Fibroblast of gingiva (primary cell): Measurements from ENCODE around the gene CPTP.

Source experiments
- DNase-seq: peaks from one replicate; pipeline ENCODE4 v3.0.0-alpha.2; 2011; ENCODE audit warnings: low read depth

Gene CPTP

DNA sequence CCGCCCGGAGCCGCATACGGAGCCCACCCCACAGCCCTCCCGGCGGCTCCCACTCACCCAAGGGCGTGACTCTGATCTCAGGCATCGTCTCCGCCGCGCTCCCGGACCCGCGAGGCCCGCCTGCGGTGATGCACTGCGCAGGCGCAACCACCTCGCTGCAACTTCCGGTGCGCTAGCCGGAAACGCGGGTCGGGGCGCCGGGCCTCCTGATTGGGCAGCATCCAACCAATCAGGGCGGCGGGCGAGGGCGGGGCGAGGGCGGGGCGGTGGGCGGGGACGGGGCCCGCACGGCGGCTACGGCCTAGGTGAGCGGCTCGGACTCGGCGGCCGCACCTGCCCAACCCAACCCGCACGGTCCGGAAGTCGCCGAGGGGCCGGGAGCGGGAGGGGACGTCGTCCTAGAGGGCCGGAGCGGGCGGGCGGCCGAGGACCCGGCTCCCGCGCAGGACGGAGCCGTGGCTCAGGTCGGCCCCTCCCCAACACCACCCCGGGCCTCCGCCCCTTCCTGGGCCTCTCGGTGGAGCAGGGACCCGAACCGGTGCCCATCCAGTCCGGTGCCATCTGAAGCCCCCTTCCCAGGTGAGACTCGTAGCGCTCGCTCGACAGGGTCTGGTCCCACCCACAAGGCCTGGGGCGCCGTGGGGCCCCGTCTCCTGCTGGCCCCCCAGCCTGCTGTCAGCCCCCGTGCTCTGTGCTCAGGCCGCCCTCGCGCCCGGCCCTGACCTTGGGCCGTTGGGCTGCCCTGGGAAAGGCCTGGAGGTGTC is at the start of gene CPTP, which contains the start of gene INTS11:
TSS of gene CPTP (plus strand) at position 279 of the 764 bp plus-strand sequence. CDS start 2,109 bp downstream, outside the sequence.
TSS of gene INTS11 (minus strand) at position 137 of the 764 bp plus-strand sequence. CDS start at position 85, 52 bp downstream.
- DNase-seq, result peak; percentile 86

DNA sequence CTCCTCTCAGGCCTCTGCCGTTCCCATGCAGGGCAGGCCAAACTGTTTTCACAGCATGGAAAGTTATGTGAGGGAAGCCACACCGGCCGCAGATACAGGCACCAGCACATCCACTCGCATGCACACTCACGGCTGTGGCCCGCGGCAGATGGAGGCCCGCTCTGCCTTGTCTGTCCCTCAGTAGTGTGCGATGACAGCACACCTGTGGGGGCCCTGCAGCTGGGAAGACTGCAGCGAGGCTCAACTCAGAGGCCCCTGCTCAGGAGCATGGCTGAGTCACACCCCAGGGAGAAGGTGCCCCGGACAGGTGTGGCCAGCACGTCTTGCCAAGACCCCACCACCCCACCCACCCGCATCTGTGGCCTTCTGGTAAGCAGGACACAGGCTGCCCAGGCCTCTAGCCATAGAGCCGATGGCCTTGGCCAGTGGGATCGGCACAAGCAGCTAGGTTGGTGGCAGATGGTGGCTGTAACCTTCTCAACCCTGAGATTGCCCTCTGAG is 49.6 kb upstream of the CPTP start:
- DNase-seq, result no peak

DNA sequence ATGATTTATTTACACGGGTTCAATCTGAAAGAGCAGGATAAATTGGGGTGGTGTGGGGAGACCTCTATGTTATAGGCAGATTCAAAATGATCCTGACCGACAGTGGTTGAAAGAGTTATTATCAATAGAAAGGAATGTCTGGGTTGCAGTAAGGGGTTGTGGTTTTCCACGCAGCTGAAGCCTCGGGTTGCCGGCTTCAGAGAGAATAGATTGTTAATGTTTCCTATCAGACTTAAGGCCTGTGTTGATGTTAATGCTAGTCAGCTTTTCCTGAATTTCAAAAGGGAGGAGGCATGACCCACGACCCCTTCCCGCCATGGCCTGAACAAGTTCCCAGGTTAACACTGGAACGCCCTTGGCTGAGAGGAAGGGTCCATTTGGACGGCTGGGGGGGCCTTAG is 48.8 kb upstream of the CPTP start:
- DNase-seq, result no peak

DNA sequence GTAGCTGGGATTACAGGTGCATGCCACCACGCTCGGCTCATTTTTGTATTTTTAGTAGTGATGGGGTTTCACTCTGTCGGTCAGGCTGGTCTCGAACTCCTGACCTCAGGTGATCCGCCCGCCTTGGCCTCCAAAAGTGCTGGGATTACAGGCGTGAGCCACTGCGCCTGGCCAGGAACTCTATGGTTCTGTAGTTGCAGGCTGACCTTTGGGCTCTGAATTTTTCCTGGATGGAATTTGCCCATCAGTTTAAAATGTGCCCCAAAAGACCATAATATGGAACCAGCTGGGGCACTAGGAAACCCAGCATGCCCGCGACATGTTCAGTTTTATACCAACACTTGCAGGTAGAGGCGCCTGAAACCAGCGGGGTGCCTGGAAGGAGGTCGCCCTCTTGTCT is 46.0 kb upstream of the CPTP start:
- no peak for DNase-seq

DNA sequence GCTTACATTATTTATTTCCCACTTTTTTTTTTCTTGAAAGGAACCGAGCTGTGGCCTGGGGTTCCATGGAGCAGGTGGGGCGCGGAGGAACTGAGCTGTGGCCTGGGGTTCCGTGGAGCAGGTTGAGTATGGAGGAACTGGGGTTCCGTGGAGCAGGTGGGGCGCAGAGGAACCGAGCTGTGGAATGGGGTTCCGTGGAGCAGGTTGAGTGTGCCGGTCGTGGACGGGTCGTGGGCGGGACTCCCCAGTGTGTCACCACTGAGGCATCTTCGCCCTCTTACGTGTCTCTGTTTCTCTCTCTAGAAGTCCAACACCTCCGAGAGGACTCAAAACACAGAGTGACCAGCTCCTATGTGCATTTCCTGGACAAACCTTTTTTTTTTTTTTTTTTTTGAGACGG is 45.6 kb upstream of the CPTP start:
- DNase-seq, result no peak

DNA sequence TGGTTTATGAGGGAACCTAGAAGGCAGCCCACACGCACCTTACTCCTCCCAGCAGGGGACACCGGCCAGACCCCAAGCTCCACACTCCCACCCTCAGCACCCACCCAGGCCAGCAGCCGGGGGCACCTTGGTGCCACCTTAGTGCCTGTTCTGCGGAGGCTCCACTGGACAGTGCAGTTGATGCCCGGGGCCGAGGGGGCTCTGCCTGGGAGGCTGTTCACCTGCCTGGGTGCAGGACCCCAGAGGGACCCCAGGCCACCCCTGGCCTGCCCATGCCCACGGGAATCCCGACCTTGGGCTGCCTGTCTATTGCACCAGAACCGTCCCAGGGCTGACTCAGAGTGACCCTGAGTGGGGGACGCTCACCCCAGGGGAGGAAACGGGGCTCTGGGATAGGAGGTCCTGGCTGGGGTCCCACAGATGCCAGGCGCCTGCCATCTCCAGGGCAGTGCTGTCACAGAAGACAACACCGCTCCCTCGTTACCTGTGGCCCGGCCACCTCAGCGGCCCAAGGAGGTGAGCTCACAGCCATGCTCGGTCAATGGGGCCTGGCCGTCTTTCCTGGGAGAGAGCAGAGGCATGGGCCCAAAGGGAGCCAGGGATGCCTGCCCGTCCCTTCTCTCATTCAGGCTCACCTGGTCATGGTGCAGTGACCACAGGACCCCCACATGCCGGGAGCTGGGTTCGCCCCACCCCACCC is 43.7 kb upstream of the CPTP start:
- DNase-seq, result no peak

DNA sequence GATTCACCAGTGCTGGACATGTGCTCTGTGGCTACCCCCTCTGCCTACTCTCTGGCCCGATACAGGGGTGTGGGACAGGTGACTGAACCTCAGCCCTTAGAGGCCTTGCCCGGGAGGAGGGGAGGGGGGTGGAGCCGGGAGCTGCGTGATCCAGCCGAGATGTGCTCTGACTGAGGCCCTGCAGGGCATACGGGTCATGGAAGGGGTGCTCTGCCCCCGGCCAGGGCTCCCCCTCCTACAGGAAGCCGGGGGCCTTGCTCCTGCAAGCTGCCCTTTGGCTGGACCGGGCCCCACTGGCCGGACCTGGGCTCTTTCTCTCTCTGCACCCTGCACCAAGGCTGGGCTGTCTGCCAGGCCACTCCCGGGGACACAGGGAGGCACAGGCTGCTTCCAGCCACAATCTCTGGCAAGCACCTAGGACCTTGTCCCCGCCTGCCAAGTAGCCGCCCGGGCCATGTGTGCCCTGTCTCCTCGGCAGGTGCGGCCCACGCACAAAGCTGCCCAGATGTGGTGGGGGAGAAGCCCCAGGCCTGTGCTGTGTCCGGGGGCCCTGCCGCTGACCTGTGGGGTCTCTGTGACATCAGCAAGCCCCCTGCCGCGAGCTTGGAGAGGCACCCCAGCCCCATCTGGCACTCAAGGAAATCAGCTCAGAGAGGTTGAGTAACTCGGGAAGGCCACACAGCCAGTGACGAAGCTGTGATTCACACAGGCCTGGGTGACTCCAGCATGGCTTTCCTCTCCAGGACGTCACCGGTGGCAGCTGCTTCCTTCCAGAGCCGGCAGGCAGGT is 42.9 kb upstream of the CPTP start:
- DNase-seq, result no peak

DNA sequence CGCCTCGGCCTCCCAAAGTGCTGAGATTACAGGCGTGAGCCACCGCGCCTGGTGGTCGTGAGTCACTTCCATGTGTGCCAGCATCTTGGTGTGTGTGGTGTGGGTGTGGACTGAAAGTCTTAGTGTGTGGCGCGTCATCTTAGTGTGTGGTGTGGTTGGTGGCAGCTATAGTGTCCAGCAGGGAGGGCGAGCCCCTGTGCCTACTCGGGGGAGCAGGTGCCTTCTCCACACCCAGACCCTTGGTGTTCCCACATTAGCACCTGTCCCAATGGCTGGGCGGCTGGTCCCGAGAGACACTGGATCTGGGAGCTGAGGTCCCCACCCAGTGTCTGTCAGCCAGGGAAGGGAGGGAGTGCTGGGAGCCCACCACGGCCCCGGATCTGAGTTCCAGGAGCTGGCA is 41.6 kb upstream of the CPTP start:
- DNase-seq, result no peak

DNA sequence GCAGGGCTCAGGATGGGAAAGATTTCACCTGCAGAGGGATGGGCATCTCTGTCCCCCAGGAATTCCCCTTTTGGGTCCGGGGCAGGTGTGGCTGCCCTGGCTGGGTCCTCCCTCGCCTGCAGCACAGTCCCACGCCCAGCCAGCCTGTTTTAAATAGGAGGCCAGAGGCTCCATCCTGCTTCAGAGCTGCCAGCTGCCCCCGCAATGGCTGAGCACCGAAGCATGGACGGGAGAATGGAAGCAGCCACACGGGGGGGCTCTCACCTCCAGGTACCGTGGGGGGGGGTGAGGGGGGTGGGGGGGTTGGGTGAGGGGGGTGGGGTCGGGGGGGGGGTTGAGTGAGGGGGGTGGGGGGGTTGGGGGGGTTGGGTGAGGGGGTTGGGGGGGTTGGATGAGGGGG is 40.8 kb upstream of the CPTP start:
- no peak for DNase-seq

DNA sequence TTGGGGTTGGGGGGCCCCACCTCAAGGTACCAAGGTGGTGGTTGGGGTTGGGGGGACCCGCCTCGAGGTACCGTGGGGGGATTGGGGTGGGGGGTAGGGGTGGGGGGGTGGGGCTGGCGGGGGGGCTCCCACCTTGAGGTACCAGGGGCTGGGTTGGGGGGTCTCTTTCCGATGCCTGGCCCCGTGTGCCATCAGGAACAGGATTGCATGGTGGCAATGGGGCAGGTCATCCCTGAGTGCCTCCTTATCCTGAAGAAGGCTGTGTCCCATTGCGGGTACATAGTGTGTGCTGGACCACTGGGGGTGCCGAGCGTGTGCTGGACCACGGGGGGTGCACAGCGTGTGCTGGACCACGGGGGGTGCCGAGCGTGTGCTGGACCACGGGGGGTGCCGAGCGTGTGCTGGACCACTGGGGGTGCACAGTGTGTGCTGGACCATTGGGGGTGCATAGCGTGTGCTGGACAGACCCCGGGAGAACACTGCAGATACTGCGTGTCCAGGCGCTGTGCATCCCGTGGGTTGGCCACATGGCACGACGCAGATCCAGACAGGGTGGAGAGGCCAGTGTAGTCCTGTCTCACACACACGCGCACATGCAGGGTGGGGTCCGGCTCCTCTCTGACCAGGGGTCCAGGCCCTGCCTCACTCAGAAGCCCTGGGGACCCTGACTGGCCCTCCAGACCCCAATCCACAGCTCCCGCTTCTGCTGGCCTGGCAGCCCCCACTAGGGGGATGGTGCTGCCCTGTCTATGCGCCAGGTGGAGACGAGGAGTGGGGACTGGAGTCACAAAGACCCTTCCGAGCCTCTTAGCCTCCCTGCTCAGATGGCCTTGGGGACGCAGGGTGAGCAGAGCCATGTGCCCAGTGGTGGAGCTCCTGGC is 40.1 kb upstream of the CPTP start:
- DNase-seq, result no peak

DNA sequence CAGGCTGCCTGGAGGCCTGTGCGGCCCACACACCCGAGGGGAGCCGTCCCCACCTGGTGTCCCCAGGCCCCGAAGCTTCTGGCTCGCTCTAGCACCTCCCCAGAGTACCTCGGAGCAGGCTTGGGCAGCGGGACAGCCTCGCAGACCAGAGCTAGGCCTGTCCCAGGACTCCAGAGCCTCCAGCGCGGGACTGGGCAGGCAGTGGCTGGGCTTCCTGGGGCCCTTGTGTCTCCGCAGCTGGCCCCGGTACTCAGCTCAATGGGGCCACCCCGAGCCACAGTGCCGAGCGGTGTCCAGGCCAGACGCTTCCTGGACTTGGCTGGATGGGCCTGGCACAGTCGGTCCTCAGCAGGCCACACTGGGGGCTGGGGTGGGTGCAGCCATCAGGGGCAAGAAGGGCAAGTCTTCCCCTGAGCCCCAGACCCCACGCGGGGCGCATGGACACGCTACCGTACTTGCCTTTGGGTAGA is 39.5 kb upstream of the CPTP start:
- no peak for DNase-seq

DNA sequence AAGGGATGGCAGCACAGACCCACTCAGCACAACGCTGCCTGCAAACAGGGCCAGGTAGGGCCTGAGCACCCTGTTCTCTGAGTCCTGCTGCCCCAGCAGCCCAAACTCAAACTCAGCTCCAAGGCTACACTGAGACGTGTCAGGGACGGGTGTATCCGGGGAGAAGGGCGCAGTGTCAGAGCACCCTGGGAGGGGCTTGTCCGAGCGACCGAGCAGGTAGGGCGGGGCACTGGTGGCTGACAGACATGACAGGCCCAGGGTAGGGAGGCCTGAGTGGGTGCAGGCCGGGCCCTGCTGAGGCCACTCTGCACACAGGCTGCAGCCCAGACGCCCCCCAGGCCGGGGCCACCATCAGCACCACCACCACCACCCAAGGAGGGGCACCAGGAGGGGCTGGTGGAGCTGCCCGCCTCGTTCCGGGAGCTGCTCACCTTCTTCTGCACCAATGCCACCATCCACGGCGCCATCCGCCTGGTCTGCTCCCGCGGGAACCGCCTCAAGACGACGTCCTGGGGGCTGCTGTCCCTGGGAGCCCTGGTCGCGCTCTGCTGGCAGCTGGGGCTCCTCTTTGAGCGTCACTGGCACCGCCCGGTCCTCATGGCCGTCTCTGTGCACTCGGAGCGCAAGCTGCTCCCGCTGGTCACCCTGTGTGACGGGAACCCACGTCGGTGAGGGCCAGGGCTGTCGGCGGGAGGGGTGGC is 38.8 kb upstream of the CPTP start:
- DNase-seq, result no peak

DNA sequence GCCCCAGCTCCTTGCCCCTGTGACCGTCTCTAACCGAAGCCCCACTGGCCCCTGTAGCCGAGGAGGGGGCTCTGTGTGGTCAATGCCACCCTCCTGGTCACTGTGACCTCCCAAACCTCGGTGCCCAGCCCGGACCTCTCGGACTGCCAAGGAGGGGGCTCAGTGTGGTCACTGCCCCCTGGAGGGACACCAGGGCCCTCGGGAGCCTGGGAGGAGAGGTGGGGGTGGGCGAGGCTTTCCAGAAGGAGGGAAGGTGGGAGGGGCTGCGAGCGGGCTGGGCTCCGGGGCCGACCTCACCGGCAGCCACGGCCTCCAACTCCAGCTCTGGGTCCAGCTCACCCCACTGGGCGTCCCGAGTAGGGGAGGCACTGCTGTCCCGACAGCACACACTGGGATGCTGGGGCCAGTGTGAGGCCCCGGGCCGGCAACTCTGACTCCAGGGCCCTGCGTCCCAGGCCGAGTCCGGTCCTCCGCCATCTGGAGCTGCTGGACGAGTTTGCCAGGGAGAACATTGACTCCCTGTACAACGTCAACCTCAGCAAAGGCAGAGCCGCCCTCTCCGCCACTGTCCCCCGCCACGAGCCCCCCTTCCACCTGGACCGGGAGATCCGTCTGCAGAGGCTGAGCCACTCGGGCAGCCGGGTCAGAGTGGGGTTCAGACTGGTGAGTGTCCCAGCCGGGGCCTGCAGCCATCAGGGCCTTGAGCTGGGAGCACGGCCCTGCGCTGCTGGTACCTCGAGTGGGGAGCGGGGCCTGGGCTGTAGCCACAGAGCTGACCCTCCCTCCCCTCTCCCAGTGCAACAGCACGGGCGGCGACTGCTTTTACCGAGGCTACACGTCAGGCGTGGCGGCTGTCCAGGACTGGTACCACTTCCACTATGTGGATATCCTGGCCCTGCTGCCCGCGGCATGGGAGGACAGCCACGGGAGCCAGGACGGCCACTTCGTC is 38.0 kb upstream of the CPTP start:
- DNase-seq, result no peak

DNA sequence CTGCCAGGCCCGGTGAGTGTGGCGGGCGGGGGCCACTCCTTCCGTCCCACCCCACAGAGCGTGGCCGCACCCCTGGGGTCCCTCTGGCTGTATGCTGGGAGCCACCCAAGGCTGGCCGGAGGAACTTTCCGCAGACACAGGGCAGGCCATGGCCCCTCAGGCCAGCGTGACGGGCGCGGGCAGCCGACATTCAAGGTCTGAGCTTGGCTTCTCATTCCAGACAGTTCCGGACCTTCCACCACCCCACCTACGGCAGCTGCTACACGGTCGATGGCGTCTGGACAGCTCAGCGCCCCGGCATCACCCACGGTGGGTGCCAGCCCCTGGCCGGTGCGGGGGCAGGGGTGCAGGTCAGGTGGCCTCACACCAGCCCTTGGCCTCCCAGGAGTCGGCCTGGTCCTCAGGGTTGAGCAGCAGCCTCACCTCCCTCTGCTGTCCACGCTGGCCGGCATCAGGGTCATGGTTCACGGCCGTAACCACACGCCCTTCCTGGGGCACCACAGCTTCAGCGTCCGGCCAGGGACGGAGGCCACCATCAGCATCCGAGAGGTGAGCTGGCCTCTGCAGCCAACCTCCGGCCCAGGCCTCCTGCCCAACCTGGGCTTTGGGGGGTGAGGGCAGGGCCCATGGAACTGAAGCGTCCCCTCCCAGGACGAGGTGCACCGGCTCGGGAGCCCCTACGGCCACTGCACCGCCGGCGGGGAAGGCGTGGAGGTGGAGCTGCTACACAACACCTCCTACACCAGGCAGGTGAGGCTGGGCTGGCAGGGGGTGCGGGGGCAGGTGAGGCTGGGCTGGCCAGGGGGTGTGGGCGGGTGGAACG is 37.1 kb upstream of the CPTP start:
- DNase-seq, result no peak

DNA sequence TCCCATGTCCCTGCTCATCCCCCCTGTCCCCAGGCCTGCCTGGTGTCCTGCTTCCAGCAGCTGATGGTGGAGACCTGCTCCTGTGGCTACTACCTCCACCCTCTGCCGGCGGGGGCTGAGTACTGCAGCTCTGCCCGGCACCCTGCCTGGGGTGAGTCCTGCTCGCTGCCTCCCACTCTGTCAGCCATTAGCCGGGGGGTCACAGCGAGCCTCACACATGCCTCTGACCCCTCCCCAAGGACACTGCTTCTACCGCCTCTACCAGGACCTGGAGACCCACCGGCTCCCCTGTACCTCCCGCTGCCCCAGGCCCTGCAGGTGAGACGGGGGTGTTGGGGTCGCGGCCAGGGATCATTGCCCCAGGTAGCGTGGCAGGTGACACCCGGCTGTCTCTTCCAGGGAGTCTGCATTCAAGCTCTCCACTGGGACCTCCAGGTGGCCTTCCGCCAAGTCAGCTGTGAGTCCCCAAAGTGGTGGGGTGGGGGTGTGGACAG is 34.3 kb upstream of the CPTP start:
- no peak for DNase-seq

DNA sequence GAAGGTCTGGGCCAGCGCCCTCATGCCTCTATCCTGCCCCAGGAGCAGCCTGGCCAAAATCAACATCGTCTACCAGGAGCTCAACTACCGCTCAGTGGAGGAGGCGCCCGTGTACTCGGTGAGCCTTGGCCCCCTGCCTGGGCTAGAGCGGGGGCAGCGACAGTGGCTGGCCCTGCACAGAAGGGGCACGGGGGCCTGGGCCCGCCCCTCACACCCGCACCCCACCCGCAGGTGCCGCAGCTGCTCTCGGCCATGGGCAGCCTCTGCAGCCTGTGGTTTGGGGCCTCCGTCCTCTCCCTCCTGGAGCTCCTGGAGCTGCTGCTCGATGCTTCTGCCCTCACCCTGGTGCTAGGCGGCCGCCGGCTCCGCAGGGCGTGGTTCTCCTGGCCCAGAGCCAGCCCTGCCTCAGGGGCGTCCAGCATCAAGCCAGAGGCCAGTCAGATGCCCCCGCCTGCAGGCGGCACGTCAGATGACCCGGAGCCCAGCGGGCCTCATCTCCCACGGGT is 33.5 kb upstream of the CPTP start:
- DNase-seq, result no peak

DNA sequence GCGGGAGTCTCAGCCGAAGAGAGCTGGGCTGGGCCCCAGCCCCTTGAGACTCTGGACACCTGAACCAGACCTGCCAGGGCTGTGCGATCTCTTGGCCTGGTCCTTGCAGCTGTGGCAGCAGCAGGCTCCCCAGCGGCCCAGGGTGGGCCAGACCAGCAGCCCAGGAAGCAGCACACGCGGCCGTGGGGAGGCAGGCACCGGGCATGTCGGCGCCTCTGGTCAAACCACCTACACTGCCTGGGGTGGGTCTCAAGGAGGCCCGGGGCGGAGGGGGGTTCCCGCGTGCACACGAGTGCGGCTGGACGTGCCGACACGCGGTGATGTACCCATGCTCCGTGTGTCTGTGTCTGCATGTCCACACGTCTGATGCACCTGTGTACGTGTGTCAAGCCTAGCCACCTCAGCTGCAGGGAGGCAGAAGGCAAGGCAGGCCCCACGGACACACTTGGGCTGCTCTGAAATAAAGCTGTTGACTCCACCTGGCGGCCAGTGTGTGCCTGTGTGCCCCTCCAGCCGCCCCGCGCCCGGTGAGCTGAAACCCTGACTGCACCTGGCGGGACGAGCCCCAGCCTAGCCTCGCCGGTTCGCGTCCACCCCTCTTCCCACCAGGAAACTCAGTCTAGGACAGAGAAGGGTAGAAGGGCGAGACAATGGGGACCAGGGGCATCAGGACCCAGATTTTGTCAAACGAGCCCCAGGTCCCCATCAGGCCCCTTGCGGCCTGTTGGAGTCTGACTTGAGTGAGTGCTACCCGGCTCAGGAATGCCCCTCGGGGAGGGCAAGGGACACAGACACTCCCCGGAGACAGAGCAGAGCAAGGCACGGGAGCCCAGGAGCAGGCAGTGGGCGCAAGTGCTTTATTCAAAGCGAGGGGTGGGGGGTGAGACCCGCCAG is 32.8 kb upstream of the CPTP start:
- DNase-seq, result peak; percentile 38
